ENCODE measurements around the gene DUSP15.
A peak's percentile ranks its signal among the peaks of the same experiment; 100 is the strongest.
"Not testable (repeated sequence)": the region's sequence is repeated elsewhere in the genome, so short reads cannot be mapped to it uniquely, and the experiment has no call there.

The DUSP15 gene, protein sequence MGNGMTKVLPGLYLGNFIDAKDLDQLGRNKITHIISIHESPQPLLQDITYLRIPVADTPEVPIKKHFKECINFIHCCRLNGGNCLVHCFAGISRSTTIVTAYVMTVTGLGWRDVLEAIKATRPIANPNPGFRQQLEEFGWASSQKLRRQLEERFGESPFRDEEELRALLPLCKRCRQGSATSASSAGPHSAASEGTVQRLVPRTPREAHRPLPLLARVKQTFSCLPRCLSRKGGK

DNA sequence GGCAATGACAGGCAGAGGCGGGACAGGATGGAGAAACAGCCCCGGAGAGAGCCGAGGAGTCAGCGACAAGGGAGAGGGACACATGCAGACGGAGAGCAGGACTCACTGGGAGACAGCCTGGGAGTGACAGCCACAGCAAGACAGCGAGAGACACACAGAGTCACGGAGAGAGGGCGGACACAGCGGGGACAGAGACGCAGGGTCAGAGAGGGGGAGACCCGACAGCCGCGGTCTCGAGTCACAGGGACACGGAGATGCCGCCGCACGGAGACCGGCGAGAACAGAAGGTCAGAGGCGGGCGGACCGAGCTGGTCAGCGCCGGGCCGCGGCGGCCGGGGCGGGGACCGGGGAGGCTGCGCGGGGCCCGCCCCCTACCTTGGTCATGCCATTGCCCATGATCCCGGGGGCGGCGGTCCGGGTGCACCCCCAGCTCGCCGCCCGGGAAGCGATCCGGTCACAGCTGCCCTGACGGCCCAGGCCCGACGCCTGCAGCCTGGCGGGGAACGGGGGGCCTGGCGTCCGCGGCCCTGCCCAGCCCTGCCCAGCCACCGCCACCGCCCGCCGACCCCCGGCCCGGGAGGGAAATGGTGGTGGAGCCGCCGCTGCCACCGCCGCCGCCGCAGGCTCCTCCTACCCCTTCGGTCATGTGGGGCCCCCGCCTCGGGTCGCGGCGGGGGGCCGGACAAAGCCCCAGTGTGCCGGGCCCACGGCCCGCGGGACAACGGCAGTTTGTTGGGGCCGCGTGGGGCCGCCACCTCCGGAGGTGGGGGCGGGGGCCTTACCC, at the start of gene DUSP15, which contains the start of gene TTLL9:
DUSP15 (minus strand) TSS at position 586 of the 784 bp plus-strand sequence; CDS start at position 396, 190 bp downstream.
TTLL9 (plus strand) TSS at position 693 of the 784 bp plus-strand sequence. CDS start 493 bp downstream, outside the sequence.
- peak; percentile 63 for DNase-seq

DNA sequence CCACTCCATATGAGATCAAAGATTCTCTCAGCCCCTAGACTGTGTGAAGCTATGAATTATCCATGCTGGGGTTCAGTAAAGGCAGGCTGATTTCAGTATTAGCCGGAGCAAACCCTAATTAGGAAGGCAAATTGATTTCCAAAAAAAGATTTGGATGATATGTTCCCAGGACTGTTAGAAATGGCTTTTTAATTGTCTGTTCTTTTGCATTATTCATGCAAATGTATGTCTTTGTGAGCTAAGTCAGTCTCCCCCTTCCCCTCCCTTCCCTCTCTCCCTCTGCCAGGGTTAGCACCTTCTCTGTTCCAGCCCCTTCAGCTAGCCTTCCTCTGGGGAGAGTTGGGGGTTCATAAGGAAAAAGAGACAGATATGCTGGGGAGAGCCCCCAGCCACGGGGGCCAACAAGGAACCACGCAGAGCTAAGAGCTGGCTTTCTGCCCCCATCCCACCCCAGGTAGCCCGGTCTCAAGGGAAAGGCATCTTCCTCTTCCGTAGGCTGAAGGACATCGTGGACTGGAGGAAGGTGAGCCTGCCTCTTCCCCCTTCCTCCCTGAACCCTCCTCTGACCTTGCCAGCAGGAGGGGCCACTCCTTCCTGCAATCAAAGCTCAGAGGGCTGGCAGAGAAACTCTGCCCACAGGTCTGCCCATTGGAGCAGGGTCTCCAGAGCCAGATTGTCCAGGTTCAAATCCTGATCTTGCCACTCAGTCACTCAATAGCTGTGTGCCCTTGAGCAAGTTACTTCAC, 49.3 kb upstream of the DUSP15 start:
- no peak for DNase-seq

DNA sequence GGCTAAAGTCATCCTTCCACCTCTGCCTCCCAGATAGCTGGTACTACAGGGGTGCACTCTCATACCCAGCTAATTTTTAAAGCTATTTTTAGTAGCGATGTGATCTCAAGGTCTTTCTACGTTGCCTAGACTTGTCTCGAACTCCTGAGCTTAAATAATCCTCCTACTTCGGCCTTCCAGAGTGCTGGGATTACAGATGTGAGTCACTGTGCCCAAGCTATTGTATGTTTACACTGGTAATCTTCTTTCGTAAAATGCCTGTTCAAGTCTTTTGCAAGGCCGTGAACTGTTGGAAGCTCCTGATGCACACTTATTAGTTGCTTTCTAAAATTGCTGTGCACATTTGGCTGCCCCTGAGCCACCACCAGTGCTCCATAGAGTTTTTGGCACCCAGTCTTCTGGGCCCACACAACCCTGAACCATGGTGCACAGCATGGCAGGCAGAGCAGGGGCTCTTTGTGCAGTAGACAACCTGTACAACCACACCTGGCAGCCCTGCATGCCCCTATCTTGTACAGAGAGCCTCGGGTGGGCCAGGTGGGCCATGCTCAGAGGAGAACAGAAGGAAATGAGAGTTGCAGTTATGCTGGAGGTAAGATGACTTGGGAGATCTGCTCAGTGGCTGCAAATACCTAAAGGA, 48.3 kb upstream of the DUSP15 start:
- DNase-seq, result no peak

DNA sequence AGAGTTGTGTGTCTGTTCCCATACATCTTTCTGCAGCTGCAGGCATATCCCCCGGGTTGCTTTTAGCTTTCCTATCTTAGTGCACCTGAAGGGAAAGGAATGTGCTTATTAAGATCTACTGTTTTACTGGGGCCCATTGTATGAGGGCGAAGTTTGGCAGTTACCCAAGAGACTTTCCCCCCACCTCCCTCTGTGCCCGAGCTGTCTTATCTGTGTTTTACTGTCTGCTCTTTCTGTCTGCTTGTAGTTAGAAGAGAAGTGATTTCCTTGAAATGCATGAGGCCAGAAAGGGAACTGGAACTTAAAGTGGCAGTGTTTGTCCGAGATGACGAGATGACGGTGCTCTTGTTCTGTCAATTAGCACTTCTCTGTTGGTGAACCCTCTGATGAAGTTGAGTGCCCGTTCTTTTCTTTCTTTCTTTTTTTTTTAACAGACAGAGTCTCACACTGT, 47.7 kb upstream of the DUSP15 start:
- DNase-seq, result not testable (repeated sequence)

DNA sequence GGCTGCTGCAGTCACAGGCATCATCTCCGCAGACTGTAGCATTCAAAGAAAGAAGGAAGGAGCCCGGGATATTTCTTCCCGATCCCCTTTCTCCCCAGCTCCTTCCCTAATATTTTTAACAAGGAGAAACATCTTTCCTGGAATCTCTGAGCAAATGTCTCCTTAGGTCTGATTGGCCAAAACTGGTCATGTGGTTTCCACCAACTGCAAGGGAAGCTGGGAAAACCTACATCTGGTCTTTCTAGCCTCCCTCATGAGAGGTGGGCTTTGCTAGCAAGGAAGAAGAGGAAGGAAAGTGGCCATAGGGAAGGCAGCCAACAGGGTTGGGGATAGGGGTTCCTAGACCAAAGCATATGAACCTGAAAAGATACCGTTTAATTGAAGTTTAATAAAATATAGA, 46.4 kb upstream of the DUSP15 start:
- DNase-seq, result no peak

DNA sequence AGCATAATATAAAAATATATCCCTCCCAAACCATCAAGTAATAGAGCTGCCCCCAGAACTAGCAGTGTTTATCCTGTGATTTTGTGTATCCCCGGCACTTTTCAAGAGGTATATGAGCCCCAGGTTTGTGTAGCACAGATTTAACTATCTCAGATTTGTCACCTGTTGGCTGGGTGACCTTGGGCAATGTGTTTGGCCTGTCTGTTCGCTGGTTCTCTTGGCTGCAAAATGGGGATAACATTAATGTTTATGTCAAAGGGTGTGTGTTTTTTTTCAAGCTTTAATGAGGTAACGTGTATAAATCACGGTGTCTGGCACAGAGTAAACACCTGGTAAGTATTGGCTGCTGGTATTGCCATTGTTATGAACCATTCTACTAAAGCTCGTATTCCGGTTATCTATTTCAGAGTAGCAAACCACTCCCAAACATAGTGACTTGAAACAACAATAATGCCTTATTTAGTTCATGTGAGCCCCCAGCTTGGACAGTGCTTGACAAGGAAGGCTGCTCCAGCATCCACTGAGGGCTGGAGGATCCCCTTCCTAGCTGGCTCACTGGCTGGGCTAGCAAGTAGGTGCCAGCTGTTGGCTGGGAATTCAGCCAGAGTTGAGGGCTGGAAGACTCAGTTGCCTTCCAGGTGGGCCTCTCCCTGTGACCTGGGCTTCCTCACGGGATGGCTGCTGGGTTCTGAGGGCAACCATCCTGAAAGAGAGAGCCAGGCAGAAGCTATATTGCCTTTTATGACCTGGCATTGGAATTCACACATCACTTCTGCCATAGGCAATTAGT, 45.4 kb upstream of the DUSP15 start:
- no peak for DNase-seq

DNA sequence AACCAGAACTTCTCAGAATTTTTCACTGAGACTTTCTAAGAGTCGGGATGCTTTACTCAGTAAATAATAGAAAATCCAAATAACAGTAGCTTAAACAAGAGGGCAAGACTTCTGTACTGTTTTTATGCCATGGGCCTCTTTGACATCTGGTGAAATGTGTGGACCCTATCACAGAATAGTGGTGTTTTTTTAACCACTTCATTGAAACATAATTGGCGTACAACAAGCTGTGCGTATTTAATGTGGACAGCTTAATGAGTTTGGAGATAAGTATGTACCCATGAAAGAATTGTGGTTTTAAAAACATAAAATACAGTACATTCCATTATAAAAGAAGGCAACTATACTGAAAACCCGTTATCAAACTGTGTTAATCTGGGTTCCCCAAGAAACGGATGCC, 43.8 kb upstream of the DUSP15 start:
- no peak for DNase-seq

DNA sequence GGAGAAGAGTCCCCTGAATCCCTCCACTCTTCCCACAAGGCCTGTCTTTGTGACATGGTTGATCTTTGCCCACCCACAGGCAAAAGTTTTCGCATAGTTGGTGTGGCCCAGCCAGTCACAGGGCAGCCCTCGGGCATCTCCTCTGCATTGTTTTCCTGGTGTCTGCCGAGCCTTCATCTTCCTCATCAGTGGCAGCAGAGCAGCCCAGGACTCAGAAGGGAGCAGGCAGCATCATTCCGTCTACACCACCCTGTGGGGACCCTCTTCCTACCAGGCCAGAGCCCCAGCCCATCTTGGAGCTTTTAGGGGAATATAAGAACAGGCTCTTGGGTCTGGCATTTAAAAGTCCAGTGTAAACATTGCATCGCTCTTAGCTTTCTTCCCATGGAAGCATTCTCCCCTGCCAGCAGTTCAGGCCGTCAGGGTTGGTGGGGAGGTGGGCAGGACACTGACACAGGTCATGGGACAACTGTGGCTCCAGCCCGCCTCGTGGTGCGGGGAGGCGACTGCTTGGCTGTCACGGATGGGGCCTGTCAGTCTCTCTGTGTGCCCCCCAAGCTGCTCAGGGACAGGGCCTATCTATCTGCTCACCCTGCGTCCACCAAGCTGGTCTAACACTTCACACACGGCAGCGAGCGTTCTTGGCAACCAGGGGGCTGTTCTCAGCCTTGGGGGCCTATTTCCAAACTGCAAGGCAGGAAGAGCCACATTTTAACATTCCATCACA, 43.3 kb upstream of the DUSP15 start:
- no peak for DNase-seq

DNA sequence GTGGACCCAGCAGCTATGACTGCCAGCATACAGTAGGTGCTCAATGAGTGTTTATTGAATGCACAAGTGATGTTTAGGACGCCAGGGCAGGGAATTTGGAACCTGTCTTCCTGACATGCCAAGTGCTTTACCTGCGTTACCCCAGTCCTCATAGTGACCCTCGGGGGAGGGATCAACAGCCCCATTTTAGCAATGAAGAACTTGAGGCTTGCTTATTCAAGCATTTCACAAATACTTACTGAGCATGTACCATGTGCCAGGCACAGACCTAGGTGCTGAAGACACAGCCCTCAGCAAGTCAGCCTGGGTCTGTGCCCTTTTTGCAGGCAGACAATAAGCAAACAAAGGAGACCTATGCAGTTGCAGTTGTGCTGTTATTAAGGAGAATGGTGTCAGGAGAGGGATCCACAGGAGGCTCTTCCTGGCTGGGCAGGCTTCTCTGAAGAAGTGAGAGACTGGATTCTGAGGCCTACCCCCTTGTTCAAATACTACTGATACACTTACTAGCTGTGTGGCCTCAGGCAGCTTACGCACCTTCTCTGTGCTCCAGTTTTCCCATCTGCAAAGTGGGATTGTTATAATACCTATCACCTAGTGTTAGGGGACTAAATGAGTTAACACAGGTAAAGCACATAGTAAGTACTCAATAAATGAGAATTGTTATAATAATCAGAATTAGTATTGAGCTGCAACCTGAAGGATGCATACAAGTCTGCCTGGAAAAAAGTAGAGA, 39.9 kb upstream of the DUSP15 start:
- DNase-seq, result no peak

DNA sequence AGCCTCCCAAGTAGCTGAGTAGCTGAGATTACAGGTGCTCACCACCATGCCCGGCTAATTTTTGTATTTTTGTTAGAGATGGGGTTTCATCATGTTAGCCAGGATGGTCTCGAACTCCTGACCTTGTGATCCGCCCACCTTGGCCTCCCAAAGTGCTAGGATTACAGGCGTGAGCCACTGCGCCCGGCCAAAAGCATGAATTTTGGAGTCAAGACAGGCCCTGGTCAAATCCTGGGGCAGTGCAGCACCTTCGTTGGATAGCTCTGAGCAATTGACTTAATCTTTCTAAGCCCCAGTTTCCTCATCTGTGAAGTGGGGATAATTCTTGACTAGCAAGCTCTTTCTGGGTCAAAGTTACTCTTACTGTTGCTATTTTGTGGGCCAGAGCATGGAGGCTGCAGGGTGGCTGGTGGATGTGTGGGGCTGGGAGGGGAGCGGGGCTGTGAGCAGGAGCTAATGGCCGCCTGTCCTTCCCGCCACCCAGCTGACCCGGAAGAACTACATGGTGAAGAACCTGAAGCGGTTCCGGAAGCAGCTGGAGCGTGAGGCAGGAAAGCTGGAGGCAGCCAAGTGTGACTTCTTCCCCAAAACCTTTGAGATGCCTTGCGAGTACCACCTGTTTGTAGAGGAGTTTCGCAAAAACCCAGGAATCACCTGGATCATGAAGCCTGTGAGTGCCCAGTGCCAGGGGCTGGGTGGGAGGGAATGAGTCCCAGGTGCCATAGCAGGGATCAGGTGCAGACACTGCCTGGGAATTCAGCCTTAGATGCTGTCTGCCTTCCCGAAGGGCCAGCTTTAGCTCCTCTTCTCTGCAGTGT, 39.1 kb upstream of the DUSP15 start:
- no peak for DNase-seq

DNA sequence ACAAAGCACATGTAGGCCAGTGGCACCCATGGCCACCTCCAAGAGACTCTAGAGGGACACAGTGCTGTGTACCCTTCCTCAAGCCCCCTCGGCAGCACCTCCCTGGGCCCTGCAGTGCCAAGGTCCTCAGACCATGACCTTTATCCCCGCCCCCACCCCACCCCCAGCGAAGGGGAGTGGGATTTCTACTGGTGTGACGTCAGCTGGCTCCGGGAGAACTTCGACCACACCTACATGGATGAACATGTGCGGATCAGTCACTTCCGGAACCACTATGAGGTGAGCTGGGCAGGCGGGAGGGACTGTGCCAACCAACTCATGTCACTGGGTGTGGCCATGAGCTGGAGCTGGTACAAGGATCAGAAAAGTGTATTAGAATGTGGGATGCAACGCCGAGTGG, 38.1 kb upstream of the DUSP15 start:
- DNase-seq, result no peak

DNA sequence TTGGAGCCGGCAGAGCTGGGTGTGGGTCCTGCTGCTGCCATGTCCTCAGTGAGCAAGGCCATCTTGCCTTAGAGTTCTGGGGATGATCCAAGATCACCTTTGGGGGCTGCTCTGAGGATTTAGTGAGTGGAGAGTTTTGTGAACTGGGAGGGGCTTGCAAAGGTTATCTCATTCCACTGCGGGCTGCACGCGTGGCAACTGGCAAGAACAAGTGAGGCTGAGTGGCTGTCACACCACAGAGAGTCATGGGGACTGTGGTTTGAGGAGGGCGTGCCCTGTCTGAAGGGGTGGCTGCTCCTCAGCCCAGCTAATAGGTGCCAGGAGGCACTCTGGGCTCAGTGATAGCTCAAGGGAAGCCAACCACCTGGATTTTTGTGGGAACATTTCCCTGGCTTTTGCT, 37.7 kb upstream of the DUSP15 start:
- DNase-seq, result no peak

DNA sequence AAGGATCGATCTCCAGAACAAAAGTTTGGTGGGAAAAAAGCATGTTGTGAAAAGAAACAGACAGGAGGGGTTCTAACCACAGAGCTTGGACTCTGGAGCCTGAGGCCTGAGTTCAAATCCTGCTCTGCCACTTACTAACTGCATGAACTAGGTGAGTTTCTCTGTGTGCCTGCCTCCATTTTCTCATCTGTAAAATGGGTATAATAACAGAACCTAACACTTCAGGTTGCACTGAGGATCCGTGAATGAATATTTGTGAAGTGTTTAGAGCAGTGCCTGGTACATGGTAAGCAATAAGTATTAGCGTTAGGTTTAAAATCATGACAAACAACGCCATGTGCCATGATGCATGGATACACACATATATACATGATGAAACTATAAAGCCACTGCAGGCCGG, 36.7 kb upstream of the DUSP15 start:
- no peak for DNase-seq

DNA sequence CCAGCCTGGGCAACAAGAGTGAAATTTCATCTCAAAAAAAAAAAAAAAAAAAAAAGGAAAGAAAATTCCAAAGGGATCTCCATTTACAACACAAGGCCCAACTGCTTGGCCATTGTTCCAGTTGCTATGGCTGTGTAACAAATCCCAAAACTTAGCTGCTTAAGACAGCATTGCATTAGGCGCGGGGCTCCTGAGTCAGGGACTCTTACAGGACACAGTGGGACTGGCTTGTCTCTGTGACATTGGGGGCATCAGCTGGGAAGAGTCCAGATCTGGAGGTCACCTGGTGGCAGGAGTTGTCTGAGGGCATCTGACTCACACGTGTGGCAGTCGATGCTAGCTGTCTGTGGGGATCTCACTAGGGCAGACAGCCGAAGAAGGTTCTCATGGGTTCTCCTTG, 35.7 kb upstream of the DUSP15 start:
- no peak for DNase-seq

DNA sequence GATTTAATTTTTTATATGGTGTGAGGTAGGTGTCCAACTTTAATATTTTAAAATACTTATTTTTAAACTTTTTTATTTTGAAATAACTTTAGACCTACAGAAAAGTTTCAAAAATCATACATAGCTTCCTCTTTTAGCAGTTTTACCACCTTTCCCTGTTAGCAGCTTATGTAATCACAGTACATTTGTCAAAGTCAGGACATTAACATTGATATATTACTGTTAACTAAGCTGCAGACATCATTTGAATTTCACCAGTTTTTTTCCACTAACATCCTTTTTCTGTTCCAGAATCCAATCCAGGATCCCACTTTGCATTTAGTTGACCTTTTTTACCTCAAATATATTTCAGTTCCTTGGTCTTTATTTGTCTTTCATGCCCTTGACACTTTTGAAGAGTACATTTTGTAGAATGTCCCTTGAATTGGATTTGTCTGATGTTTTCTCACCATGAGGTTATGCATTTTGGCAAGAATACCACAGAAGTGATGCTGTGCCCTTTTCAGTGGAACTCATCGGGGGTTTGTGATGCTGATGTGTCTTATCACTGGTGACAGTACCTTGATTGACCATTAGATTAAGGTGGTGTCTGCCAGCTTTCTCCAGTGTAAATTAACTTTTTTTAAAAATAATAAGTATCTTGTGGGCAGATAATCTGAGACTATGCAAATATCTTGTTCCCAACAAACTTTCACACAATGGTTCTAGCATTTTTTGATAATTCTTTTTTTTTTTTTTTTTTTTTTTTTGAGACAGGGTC, 33.5 kb upstream of the DUSP15 start:
- DNase-seq, result no peak

DNA sequence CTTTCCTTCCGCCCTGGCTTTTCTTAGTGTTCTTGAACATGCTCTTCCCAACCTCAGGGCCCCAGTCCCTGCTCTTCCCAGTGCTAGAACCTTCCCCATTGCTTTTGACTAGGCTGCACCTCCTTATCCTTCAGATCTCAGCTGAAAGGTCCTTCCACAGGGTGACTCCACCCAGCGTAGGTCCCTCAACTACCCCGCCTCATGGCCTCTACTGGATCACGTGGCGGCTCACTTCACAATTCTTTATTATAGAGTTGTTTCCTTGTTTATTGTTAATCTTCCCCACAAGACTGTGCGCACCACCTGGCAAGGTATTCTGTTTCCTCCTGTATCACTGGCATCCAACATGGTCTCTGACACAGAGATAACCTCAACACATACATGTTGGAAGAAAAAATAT, 31.3 kb upstream of the DUSP15 start:
- no peak for DNase-seq

DNA sequence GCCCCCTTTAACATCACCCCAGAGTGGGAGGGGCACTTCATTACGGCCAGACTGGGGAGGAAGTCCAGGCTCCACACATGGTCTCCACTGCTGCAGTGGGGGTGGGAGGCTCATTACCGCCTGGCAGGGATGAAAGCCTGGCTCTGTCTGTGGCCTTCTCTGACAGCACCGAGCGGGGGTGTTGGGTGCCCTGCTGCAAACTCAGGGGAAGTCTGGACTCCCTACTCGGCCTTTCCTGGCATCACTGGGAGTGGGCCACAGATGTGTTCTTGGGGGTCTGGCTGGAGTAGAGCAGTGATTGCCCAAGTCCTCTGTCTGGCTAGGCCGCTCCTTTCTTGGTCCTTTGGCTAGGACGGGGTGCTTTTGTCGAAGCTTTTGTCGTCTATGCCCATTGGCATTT, 27.2 kb upstream of the DUSP15 start:
- no peak for DNase-seq

DNA sequence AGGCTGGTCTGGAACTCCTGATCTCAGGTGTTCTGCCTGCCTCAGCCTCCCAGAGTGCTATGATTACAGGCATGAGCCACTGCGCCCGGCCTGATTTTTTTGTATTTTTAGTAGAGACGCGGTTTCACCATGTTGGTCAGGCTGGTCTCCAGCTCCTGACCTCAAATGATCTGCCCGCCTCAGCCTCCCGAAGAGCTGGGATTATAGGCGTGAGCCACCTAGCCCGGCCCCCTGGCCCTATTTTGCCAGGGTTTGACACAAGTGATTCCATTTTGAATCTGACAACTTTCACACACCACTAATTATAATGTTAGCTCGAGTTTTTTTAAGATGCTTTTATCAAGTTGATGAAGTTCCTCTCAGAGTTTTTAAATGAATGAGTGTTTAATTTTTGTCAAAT, 25.7 kb upstream of the DUSP15 start:
- DNase-seq, result no peak

Measured in right forelimb (tissue), 1 donor.